ENCODE data around the gene LRP6.

The LRP6 gene

DNA sequence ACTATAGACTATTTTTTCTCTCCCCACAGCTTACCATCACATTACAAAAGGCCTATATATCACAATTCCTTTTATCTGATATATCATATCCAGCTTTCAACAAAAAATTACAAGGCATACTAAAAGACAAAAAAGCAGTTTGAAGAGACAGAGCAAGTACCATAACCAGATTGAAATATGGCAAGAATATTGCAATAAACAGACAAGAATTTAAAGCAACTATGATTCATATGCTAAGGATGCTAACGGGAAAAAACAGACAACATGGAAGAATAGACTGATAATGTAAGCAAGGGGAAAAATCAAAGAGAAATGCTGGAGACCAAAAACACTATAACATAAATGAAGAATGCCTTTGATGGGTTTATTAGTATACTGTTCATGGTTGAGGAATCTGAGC, 40.7 kb downstream of the LRP6 start:
- FAIRE-seq: no peak
- DNase-seq (ENCODE audit: insufficient read length, low spot score): no peak
- TF ChIP-seq, protein P1, sequence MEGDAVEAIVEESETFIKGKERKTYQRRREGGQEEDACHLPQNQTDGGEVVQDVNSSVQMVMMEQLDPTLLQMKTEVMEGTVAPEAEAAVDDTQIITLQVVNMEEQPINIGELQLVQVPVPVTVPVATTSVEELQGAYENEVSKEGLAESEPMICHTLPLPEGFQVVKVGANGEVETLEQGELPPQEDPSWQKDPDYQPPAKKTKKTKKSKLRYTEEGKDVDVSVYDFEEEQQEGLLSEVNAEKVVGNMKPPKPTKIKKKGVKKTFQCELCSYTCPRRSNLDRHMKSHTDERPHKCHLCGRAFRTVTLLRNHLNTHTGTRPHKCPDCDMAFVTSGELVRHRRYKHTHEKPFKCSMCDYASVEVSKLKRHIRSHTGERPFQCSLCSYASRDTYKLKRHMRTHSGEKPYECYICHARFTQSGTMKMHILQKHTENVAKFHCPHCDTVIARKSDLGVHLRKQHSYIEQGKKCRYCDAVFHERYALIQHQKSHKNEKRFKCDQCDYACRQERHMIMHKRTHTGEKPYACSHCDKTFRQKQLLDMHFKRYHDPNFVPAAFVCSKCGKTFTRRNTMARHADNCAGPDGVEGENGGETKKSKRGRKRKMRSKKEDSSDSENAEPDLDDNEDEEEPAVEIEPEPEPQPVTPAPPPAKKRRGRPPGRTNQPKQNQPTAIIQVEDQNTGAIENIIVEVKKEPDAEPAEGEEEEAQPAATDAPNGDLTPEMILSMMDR (IDR thresholded peaks at IDR 0.05; ENCODE audit: insufficient read depth, missing control alignments): no peak

DNA sequence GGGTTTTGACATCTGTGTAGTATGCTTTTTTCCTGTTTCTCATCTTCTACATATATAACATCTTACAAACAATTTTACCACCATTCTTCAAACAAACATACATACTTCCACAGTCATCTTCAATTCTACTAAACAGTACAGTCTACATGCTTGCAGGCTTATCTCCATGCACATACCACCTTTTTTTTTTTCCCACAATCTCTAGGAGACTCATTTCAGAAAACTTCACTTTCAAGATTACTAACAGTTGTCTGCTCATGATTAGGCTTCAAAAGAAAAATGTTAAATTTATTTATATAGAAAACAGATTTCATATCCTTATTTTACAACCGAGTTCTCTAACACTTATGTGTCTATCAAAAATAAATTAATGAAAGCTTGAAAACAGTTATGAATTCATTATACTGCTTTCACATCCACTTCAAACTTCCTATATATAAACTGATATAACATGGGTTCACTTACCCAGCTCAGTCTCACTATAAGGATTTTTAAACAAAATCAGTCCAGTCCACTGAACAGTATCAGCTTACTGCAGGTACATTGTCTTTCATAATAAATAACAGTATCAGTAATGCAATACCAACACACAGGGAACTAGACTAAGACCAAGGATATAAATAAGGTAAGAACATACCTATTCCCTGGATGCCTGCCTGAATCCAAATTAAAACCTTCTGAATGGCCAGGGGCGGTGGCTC, 42.5 kb downstream of the LRP6 start:
- TF ChIP-seq, protein P1 (IDR thresholded peaks at IDR 0.05; ENCODE audit: insufficient read depth, missing control alignments): no peak
- no peak for DNase-seq (ENCODE audit: insufficient read length, low spot score)
- FAIRE-seq: no peak

DNA sequence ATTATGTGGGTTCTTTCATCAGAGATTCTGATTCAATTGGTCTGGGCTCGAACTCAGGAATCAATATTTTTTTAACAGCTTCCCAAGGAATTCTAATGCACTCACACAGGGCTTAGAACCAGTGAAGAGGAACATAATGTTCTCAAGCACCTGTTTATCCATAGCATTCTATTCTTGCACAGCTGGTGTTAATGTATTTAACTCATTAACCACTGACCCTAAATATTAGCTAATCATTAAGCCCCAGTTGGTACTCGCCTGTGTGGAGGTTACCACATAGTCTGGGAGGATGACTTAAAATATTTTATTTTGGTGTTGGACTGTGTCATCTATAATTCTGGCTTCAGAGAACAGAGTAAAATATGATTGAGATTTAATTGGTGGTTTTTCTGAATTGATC, 45.3 kb downstream of the LRP6 start:
- DNase-seq (ENCODE audit: insufficient read length, low spot score) (peak; percentile 29), FAIRE-seq (no peak)
- TF ChIP-seq, protein P1 (IDR thresholded peaks at IDR 0.05; ENCODE audit: insufficient read depth, missing control alignments): no peak

DNA sequence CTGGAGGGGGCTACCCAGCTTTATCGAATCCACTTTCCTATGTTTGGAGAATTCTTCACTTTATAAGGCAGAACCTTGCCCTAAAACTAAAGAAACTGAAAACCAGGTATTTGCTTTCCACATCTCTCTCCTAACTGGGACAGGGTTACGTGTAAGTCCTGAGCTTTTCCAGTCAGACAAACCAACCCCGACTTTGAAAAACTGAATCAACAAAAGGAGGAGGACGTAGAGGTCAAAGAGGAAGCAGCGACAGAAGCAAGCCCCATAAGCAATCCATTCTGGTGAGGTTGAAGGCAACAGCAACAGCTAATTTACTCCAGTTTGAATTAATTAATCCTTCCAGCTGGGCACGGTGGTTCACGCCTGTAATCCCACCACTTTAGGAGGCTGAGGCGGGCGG, 47.2 kb downstream of the LRP6 start:
- TF ChIP-seq, protein P1 (IDR thresholded peaks at IDR 0.05; ENCODE audit: insufficient read depth, missing control alignments): no peak
- FAIRE-seq (no peak), DNase-seq (ENCODE audit: insufficient read length, low spot score) (peak; percentile 26)

DNA sequence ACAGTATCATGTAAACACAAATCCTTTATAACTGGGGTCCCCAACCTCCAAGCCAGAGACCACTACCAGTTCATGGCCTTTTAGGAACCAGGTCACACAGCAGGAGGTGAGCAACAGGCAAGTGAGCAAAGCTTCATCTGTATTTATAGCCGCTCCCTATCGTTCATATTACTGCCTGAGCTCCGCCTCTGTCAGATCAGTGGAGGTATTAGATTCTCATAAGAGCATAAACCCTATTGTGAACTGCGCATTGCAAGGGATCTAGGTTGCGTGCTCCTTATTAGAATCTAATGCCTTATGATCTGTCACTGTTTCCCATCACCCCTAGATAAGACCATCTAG, 49.9 kb downstream of the LRP6 start:
- TF ChIP-seq, protein P1 (IDR thresholded peaks at IDR 0.05; ENCODE audit: insufficient read depth, missing control alignments): no peak
- FAIRE-seq: no peak
- DNase-seq (ENCODE audit: insufficient read length, low spot score): no peak

DNA sequence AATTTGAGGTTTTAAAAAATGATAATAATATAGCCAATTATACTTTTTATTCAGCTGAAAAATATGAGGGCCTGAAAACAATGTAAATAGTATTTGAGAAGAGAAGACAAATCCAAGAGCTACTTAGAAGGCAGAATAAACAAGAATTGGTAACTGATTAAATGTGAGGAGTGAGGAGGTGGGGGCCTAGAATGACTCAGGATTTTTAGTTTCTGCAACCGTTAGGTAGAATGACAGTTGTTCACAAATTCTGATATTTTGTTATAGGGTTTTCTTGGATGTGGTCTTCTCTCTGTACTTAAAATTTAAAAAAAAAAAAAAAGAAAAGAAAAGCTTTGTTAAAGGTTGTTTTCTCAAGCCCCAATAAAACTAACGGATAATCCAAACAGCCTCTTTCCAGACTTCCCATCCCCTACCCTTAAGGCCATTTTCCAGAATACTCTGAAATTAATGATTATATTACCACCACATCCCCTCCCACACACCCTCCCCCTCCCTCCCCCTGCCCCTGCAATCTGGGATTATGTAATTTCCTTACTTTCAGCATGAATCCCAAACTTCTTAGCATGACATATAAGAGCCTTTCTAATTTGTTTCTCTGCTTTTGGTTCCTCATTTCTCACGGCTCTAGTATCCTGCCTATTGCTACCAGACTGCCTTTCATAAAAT, 50.4 kb downstream of the LRP6 start:
- DNase-seq (ENCODE audit: insufficient read length, low spot score) (no peak), FAIRE-seq (no peak)
- TF ChIP-seq, protein P1 (IDR thresholded peaks at IDR 0.05; ENCODE audit: insufficient read depth, missing control alignments): no peak

DNA sequence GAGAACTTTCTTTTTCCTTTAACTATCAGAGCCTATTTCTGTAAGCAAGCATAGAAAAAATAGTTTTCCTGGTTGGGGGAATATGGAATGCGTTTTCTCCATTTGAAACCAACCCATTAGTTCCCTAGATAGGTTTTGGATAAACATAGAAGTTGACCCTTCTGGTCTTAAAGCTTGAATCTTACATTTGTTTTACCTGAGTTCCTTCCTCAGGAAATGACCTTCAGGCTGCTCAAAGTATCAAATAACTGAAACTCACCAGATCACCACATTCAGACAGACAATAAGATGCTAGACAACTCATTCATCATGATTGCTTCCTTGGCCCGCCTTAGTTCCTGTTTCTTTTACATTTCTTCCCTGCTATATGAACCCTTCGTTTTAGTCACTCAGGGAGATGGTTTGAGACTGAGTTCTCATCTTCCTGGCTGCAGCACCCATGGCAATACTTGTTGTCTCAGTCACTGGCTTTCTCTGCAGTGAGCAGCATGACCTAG, 52.2 kb downstream of the LRP6 start:
- TF ChIP-seq, protein P1 (IDR thresholded peaks at IDR 0.05; ENCODE audit: insufficient read depth, missing control alignments): no peak
- FAIRE-seq: peak; percentile 56
- DNase-seq (ENCODE audit: insufficient read length, low spot score): no peak
